HG02588 (cell line): ENCODE results near the gene KLHL3.

Source experiments
- ATAC-seq: cut with Tn5 transposase; IDR thresholded peaks from one replicate; pipeline ENCODE4 v1.9.1; 2021; ENCODE audit warnings: mild to moderate bottlenecking, moderate library complexity; ENCODE audit not compliant: unreplicated experiment

Gene KLHL3

DNA sequence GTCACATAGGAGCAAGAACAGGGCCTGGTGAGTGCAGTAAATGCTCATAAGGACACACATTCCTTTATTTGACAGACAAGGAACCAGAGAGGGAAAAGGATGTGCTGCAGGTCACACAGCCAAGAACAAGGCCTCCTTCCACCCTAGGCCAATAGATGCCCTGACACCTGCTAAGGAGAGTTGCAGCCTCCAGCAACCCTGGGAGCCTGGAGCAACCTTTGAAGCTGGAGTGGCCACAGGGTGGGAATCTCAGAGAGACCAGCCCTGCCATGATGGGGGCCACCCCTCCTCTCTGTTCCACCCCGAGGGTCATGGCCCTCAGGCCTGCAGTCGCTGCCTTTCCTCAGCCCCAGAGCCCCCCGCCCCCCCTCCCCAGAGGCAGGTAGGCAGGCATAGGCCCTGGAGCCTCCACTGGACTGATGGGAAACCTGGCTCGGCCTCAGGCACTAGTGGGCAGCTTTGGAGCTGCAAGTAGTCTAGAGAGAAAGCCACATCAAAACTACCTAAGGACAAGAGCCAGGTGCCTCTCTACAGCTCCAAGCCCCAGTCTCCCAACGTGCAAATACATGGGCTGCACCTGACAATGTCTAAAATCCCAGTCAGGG is 120.6 kb downstream of the KLHL3 start:
- ATAC-seq = no peak

DNA sequence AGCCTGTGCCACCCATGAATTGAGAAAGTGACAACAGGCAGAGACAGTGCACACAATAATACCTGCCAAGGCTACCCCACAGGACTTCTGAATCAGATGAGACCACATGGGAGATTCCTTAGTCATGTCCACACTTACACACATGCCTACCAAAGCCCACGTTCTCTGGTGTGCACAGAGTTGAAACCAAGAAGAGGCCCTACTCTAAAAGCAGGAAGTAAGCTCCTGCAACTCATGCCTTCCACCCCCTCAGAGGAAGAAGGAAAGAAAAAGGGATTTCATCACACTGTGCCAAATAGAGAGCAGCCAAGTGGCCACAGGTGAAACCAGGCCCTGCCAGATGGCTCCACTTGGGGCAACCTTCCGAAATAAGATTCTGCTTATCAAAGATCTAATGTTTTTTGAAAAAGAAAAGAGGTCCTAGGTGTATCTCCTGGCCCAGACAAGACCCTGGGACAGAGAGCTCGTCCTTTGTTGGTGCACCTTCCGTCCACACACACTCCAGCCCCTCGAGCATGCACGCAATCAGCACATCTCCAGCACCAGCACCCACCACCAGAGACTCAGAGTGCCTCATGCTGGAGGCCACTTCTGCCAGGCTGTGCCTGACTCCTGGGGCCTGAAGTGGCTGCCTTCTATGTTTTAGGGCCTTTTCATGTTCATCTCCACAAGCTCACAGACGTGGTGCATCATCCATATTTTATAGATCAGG is 122.2 kb downstream of the KLHL3 start:
- no peak for ATAC-seq

DNA sequence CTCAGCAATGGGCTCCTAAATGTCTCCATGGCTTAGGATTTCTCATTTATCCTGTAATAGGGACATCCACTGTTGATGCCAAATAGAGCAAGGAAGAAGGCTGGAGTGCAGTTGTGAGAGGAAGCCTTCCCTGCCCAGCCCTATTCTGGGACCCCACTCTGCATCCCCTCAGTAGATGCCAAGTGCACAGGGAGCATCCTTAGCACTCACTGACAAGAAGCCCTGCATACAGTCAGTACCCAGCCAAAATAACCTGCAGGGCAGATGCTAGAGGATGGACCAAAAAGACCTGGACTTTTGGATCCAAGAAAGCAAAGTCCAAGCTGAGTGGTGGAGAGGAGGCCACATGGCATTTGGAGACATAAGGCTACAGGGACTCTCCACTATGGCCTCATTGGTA is 123.3 kb downstream of the KLHL3 start:
- no peak for ATAC-seq

- no peak for ATAC-seq
Measured at GRCh38 chr5:137611794-137612435, 124.0 kb downstream of the KLHL3 start.

DNA sequence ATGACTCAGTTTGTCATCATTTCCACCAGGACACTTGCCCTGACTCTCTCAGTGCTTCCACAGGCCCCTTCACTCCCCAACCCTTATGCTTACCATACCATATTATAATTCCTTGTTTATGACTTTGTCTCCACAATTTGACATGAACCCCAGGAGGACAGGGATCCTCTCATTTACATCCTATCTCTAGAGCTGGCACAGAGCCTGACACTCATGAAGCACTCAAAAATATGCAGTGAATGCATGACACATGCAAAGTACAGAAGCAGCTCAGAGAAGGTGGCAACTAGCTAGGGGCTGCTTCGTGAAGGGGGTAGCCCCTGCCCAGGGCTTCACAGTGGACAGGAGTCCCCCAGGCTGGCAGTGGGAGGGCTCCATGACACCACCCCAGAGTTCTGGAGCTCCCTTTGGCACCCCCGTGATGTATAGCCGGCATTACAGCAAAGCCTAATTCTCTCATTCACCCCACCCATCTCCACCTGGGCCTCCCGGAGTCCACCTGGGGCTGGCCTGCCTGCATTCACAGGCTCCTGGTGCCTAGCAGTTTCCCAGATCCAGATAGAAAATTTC is 124.8 kb downstream of the KLHL3 start:
- no peak for ATAC-seq

DNA sequence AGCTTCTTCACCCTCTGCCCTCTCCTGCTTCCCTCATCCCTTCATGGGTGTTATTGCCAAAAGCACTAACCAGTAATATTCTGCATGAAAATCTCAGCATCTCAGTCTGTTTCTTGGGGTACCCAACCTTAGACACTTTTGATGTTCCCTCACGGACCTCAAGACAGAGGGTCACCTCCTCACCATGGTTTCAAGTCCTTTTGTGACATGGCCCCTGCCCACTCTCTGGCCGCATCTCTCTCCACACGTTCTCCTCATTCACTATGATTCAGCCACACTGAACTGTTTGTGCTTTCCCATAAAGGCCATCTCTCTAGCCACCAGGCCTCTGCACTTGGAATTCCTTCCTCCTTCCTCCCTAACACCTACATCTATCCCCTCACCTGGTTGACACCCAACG is 125.3 kb downstream of the KLHL3 start:
- ATAC-seq = no peak

DNA sequence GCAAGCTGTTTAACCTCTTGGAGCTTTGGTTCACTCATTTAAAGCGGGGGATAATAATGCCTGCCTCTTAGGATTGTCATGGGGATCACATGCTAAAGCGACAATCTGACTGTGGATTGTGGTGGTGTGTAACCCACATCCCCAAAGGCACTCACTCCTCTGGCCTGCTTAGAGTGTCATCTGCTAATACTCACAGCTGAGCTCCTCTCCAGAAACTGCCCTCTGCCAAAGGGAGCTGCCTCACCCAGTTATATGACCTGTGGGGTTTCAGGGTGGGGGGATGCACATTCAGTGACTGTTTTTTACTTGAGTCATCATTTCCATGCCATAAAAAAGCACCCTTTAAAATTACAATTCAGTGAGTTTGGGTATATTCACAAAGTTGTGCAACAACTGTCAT is 126.8 kb downstream of the KLHL3 start:
- ATAC-seq = no peak

DNA sequence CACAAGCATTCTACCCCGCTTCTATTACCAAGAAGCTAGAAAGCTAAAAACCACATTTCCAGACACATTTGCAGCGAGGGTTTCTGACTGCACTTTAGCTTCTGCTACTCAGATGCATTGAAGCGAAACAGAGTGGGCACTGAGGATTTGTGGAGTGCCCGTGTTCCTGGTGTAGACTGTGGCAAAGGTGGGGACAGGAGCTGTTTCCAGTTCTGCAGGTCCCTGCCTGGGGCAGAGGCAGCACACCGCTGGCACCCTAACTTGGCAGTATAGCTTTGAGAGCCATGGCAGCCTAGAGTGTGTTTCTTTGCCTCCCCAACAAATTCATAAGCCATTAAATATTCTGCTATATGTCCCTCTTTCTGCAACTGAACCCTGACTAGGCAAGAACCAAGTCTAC is 128.1 kb downstream of the KLHL3 start:
- ATAC-seq = no peak

- no peak for ATAC-seq
Measured at GRCh38 chr5:137606401-137606800, 129.5 kb downstream of the KLHL3 start.

DNA sequence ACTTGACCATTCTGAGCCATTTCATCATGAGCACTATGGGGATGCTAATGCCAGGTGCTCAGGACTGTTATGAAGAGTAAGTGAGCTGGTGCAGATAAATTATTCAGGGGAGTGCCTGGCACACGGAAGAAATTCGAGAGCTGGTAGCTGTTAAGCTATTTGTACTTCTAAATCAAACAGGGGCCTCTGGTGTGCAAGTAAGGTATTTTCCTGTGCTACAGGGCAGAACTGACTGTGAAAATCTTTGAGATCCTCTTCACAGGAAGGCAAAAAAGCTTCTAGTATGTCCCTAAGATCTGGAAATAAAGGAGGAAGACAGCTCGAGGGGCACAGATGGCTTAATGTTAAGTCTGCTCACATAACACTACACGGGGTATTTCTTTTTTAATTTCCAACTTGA is 130.5 kb downstream of the KLHL3 start:
- ATAC-seq = no peak

GRCh38 chr5:137604348-137605095 is 131.4 kb downstream of the KLHL3 start:
- no peak for ATAC-seq

DNA sequence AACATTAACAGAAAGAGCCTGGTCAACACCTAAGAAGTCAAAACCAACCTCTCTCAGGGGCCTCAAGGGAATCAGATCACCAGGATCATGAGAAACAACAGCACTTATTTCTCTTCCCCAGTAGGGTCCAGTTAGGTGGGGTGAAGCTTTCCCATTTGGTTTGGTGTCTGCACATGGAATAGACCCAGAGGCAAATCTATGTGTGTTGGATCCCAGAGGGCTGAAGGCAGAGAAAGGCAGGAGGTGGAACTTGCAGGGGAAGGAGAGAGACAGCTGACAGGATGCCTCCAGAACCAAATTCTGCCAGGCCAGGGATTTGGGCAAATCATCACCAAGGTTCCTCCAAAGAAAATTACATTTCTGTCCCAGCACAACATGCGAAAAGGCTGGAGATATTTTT is 132.0 kb downstream of the KLHL3 start:
- no peak for ATAC-seq

- ATAC-seq = no peak
Measured at GRCh38 chr5:137603356-137603755, 132.5 kb downstream of the KLHL3 start.

- ATAC-seq = no peak
Measured at GRCh38 chr5:137602721-137603273, 133.1 kb downstream of the KLHL3 start.

GRCh38 chr5:137600721-137601360 is 135.0 kb downstream of the KLHL3 start:
- ATAC-seq = no peak

DNA sequence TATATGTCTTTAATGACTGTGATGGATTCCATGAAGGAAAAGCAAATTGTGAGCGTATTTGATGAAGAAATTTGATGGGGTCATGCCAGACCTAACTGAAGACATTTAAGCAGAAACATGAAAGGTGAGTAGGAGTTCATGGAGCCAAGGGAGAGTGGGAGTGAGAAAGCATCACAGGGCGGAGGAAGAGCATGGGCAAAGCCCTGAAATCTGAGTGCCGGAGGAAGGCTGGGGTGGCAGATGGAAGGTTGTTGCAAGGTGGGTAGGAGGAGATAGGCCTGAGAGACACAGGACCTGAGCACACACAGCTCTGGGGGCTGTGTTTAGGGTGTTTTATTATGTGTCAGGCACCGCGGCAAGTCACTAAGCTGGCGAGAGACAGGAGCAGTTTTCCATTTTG is 136.4 kb downstream of the KLHL3 start:
- ATAC-seq = no peak

- no peak for ATAC-seq
Measured at GRCh38 chr5:137598399-137598798, 137.5 kb downstream of the KLHL3 start.

DNA sequence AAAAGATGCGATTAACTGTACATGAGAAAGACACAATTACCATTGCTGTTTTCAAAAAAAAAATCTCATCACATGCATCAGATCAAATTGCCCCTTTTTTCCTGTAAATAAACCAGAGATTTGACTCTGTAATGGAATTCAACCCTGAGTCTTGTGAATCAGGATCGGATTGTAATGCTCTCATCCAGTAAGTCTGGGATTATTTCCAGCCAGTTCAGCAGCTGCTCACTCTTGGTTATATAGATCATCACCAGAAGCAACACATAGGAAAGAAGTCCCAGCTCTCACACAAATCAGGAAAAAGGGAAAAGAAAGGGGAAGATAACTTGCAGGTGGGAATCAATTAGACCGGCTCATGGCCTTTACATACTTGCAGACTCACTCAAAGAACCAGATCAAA is 138.9 kb downstream of the KLHL3 start:
- no peak for ATAC-seq

GRCh38 chr5:137595396-137596079 is 140.4 kb downstream of the KLHL3 start:
- no peak for ATAC-seq

GRCh38 chr5:137594717-137595116 is 141.2 kb downstream of the KLHL3 start:
- no peak for ATAC-seq
